PC-3 (cell line): Measurements from ENCODE around the gene C5.

Source experiments
- EZH2 ChIP-seq: fragments of 300-600 bp; sonication (generic); IDR thresholded peaks from one replicate; pipeline ENCODE4 v1.6.1; 2017; ENCODE audit warnings: antibody characterized with exemption, mild to moderate bottlenecking, low read length; ENCODE audit not compliant: unreplicated experiment
- TF ChIP-seq, protein P1 (sequence below): fragments of 300-600 bp; sonication (generic); conservative IDR thresholded peaks from 2 replicates; pipeline ENCODE4 v1.5.1; 2017; ENCODE audit warnings: antibody characterized with exemption, low read depth, mild to moderate bottlenecking, low read length

DNA sequence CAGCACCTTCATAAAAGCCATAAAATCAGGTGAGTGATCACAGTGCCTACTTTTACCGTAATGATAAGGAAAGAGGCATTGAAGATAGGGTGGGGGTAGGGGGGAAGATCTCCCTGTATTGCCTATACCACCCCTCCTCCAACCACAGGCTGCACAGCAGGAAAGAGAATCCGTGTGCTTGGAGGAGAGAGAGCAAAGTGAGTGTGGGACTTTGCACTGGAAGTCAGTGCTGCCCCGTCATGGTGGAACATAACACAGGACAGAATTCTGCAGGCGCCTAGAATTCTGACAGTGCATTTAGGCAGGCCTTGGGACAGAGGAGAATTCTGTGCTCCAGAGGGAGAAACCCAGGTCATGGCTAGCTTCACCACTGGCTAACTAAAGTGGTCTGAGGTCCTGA is 3.5 kb upstream of the C5 start:
- TF ChIP-seq, protein P1, sequence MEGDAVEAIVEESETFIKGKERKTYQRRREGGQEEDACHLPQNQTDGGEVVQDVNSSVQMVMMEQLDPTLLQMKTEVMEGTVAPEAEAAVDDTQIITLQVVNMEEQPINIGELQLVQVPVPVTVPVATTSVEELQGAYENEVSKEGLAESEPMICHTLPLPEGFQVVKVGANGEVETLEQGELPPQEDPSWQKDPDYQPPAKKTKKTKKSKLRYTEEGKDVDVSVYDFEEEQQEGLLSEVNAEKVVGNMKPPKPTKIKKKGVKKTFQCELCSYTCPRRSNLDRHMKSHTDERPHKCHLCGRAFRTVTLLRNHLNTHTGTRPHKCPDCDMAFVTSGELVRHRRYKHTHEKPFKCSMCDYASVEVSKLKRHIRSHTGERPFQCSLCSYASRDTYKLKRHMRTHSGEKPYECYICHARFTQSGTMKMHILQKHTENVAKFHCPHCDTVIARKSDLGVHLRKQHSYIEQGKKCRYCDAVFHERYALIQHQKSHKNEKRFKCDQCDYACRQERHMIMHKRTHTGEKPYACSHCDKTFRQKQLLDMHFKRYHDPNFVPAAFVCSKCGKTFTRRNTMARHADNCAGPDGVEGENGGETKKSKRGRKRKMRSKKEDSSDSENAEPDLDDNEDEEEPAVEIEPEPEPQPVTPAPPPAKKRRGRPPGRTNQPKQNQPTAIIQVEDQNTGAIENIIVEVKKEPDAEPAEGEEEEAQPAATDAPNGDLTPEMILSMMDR: no peak
- TF ChIP-seq EZH2: no peak
